HEK293 (cell line): ENCODE measurements around the gene GATA3.

ENCODE experiments used
- GLIS1 ChIP-seq: fragments of 450-650 bp; formaldehyde crosslinking; IDR thresholded peaks from 2 replicates; pipeline ENCODE4 v1.5.1; 2016; ENCODE audit warnings: missing biosample characterization, missing genetic modification characterization
- GLIS2 ChIP-seq: fragments of 450-650 bp; formaldehyde crosslinking; IDR thresholded peaks from 2 replicates; pipeline ENCODE4 v1.5.1; 2016; ENCODE audit warnings: missing biosample characterization, missing genetic modification characterization
- KLF16 ChIP-seq: fragments of 450-650 bp; formaldehyde crosslinking; IDR thresholded peaks from 2 replicates; pipeline ENCODE4 v1.5.1; 2017; ENCODE audit warnings: missing biosample characterization, missing genetic modification characterization
- KLF7 ChIP-seq: fragments of 450-650 bp; formaldehyde crosslinking; IDR thresholded peaks from 2 replicates; pipeline ENCODE4 v1.5.1; 2016; ENCODE audit warnings: missing biosample characterization, missing genetic modification characterization, borderline replicate concordance
- MYNN ChIP-seq: fragments of 450-650 bp; formaldehyde crosslinking; IDR thresholded peaks from 2 replicates; pipeline ENCODE4 v1.5.1; 2016; ENCODE audit warnings: missing biosample characterization, missing genetic modification characterization, borderline replicate concordance
- PRDM1 ChIP-seq: fragments of 450-650 bp; formaldehyde crosslinking; IDR thresholded peaks from 2 replicates; pipeline ENCODE4; 2016; ENCODE audit warnings: missing biosample characterization, missing genetic modification characterization
- SCRT2 ChIP-seq: fragments of 450-650 bp; formaldehyde crosslinking; IDR thresholded peaks from 2 replicates; pipeline ENCODE4 v1.5.1; 2016; ENCODE audit warnings: missing biosample characterization, missing genetic modification characterization
- SETDB1 ChIP-seq: IDR thresholded peaks from one replicate; pipeline ENCODE4 v1.6.1; 2017; ENCODE audit warnings: mild to moderate bottlenecking, low read length, moderate library complexity, mixed read lengths; ENCODE audit not compliant: insufficient read length
- ZBTB1 ChIP-seq: fragments of 450-650 bp; formaldehyde crosslinking; IDR thresholded peaks from 2 replicates; pipeline ENCODE4 v1.5.1; 2016; ENCODE audit warnings: missing biosample characterization, missing genetic modification characterization
- ZFHX2 ChIP-seq: fragments of 450-650 bp; formaldehyde crosslinking; conservative IDR thresholded peaks from 2 replicates; pipeline ENCODE4 v1.5.1; 2016; ENCODE audit warnings: missing biosample characterization, missing genetic modification characterization
- ZFP3 ChIP-seq: fragments of 450-650 bp; formaldehyde crosslinking; IDR thresholded peaks from 2 replicates; pipeline ENCODE4 v1.5.1; 2016; ENCODE audit warnings: low read depth, missing biosample characterization, missing genetic modification characterization
- ZNF114 ChIP-seq: fragments of 450-650 bp; formaldehyde crosslinking; IDR thresholded peaks from 2 replicates; pipeline ENCODE4 v1.5.0; 2017; ENCODE audit warnings: missing biosample characterization, missing genetic modification characterization
- ZNF266 ChIP-seq: fragments of 450-650 bp; formaldehyde crosslinking; IDR thresholded peaks from 2 replicates; pipeline ENCODE4 v1.5.1; 2016; ENCODE audit warnings: missing biosample characterization, missing genetic modification characterization, low read depth
- ZNF324 ChIP-seq: fragments of 450-650 bp; formaldehyde crosslinking; IDR thresholded peaks from 2 replicates; pipeline ENCODE4 v1.5.1; 2016; ENCODE audit warnings: missing biosample characterization, missing genetic modification characterization
- ZNF423 ChIP-seq: fragments of 450-650 bp; formaldehyde crosslinking; IDR thresholded peaks from 2 replicates; pipeline ENCODE4 v1.5.1; 2016; ENCODE audit warnings: missing biosample characterization, missing genetic modification characterization
- ZNF433 ChIP-seq: fragments of 450-650 bp; formaldehyde crosslinking; IDR thresholded peaks from 2 replicates; pipeline ENCODE4 v1.5.1; 2016; ENCODE audit warnings: missing biosample characterization, missing genetic modification characterization, low read depth
- ZNF549 ChIP-seq: fragments of 450-650 bp; IDR thresholded peaks from 2 replicates; pipeline ENCODE4 v1.5.1; 2018; ENCODE audit warnings: missing biosample characterization, missing genetic modification characterization, mild to moderate bottlenecking, inconsistent platforms, moderate library complexity
- ZNF571 ChIP-seq: fragments of 450-650 bp; formaldehyde crosslinking; IDR thresholded peaks from 2 replicates; pipeline ENCODE4 v1.5.0; 2017; ENCODE audit warnings: missing biosample characterization, missing genetic modification characterization
- ZNF776 ChIP-seq: fragments of 450-650 bp; formaldehyde crosslinking; IDR thresholded peaks from 2 replicates; pipeline ENCODE4 v1.5.0; 2017; ENCODE audit warnings: missing biosample characterization, missing genetic modification characterization, borderline replicate concordance
- TF ChIP-seq, protein P1 (sequence below): fragments of 450-650 bp; formaldehyde crosslinking; IDR thresholded peaks from 2 replicates; pipeline ENCODE4 v1.5.1; 2016; ENCODE audit warnings: missing biosample characterization, missing genetic modification characterization
- TF ChIP-seq, protein P2 (sequence below): fragments of 450-650 bp; formaldehyde crosslinking; optimal IDR thresholded peaks from 2 replicates; pipeline ENCODE3; 2016; ENCODE audit warnings: missing biosample characterization, mild to moderate bottlenecking, missing genetic modification characterization
- TF ChIP-seq, protein P3 (sequence below): fragments of 450-650 bp; formaldehyde crosslinking; IDR thresholded peaks from 2 replicates; pipeline ENCODE4 v1.5.1; 2016; ENCODE audit warnings: missing biosample characterization, missing genetic modification characterization
- TF ChIP-seq, protein P4 (sequence below): fragments of 450-650 bp; formaldehyde crosslinking; IDR thresholded peaks from 2 replicates; pipeline ENCODE4 v1.5.1; 2016; ENCODE audit warnings: missing biosample characterization, missing genetic modification characterization
- TF ChIP-seq, protein P5 (sequence below): fragments of 450-650 bp; formaldehyde crosslinking; IDR thresholded peaks from 2 replicates; pipeline ENCODE4 v1.5.1; 2016; ENCODE audit warnings: missing biosample characterization, missing genetic modification characterization
- TF ChIP-seq, protein P6 (sequence below): fragments of 450-650 bp; formaldehyde crosslinking; IDR thresholded peaks from 2 replicates; pipeline ENCODE4 v1.5.1; 2017; ENCODE audit warnings: missing biosample characterization, missing genetic modification characterization
- TF ChIP-seq, protein P7 (sequence below): fragments of 450-650 bp; formaldehyde crosslinking; IDR thresholded peaks from 2 replicates; pipeline ENCODE4 v1.5.0; 2017; ENCODE audit warnings: missing biosample characterization, missing genetic modification characterization, borderline replicate concordance
- TF ChIP-seq, protein P8 (sequence below): IDR thresholded peaks from 2 replicates; pipeline ENCODE4 v1.6.1; 2011; ENCODE audit warnings: mild to moderate bottlenecking, low read depth, low read length, borderline replicate concordance

GATA3 gene

DNA sequence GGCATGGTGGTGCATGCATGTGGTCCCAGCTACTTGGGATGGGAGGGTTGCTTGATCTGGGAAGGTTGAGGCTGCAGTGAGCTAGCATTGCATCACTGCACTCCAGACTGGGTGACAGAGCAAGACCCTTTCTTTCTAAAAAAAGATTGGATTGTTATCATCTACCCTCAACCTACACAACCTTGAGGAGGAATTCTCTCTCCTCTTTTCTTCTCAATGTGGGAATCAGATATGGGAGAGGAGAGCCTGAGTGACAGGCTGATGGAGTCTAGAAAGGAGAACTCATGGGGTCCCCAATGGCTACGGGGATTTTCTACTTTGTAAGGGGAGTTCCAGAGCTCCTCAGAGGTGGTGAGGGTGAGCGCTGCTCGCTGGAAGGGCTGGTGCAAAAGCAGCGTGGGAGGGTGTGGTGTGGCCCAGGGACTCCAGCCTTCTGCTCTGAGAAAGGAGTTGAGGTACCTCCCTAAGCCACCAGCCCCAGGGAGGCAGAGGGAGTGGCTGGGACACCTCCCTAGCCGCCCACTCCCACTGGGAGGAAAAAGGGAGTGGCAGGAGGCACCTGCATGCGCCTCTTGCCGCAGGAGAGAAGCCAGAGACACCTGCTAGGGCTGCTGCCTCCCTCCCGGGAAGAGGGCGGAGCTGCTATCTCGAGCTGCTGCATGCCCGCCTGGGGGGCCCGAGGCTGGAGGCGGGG lies 48.4 kb downstream of the GATA3 start (continued):
- TF ChIP-seq GLIS1 (peak; percentile 90), SCRT2 (tag by site-specific recombination) (no peak), GLIS2 (tag by site-specific recombination) (no peak), KLF7 (tag by site-specific recombination) (no peak), ZBTB1 (no peak), KLF16 (tag by site-specific recombination) (no peak), ZFP3 (no peak), ZNF266 (tag by site-specific recombination) (no peak), ZNF114 (no peak), ZNF571 (no peak), ZNF549 (tag by site-specific recombination) (no peak), ZNF776 (tag by site-specific recombination) (no peak), MYNN (tag by site-specific recombination) (no peak), ZFHX2 (tag by site-specific recombination) (peak; percentile 87), ZNF423 (tag by site-specific recombination) (no peak), SETDB1 (no peak), PRDM1 (tag by site-specific recombination) (no peak), ZNF324 (tag by site-specific recombination) (no peak), ZNF433 (tag by site-specific recombination) (no peak)
- TF ChIP-seq, protein P1, sequence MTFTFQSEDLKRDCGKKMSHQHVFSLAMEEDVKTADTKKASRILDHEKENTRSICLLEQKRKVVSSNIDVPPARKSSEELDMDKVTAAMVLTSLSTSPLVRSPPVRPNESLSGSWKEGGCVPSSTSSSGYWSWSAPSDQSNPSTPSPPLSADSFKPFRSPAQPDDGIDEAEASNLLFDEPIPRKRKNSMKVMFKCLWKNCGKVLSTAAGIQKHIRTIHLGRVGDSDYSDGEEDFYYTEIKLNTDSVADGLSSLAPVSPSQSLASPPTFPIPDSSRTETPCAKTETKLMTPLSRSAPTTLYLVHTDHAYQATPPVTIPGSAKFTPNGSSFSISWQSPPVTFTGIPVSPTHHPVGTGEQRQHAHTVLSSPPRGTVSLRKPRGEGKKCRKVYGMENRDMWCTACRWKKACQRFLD (tag by site-specific recombination) = no peak
- TF ChIP-seq, protein P2, sequence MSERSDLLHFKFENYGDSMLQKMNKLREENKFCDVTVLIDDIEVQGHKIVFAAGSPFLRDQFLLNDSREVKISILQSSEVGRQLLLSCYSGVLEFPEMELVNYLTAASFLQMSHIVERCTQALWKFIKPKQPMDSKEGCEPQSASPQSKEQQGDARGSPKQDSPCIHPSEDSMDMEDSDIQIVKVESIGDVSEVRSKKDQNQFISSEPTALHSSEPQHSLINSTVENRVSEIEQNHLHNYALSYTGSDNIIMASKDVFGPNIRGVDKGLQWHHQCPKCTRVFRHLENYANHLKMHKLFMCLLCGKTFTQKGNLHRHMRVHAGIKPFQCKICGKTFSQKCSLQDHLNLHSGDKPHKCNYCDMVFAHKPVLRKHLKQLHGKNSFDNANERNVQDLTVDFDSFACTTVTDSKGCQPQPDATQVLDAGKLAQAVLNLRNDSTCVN (tag by site-specific recombination) = no peak
- TF ChIP-seq, protein P3, sequence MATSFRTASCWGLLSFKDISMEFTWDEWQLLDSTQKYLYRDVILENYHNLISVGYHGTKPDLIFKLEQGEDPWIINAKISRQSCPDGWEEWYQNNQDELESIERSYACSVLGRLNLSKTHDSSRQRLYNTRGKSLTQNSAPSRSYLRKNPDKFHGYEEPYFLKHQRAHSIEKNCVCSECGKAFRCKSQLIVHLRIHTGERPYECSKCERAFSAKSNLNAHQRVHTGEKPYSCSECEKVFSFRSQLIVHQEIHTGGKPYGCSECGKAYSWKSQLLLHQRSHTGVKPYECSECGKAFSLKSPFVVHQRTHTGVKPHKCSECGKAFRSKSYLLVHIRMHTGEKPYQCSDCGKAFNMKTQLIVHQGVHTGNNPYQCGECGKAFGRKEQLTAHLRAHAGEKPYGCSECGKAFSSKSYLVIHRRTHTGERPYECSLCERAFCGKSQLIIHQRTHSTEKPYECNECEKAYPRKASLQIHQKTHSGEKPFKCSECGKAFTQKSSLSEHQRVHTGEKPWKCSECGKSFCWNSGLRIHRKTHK (tag by site-specific recombination) = no peak
- TF ChIP-seq, protein P4, sequence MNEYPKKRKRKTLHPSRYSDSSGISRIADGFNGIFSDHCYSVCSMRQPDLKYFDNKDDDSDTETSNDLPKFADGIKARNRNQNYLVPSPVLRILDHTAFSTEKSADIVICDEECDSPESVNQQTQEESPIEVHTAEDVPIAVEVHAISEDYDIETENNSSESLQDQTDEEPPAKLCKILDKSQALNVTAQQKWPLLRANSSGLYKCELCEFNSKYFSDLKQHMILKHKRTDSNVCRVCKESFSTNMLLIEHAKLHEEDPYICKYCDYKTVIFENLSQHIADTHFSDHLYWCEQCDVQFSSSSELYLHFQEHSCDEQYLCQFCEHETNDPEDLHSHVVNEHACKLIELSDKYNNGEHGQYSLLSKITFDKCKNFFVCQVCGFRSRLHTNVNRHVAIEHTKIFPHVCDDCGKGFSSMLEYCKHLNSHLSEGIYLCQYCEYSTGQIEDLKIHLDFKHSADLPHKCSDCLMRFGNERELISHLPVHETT (tag by site-specific recombination) = no peak
- TF ChIP-seq, protein P5, sequence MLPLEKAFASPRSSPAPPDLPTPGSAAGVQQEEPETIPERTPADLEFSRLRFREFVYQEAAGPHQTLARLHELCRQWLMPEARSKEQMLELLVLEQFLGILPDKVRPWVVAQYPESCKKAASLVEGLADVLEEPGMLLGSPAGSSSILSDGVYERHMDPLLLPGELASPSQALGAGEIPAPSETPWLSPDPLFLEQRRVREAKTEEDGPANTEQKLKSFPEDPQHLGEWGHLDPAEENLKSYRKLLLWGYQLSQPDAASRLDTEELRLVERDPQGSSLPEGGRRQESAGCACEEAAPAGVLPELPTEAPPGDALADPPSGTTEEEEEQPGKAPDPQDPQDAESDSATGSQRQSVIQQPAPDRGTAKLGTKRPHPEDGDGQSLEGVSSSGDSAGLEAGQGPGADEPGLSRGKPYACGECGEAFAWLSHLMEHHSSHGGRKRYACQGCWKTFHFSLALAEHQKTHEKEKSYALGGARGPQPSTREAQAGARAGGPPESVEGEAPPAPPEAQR (tag by site-specific recombination) = no peak
- TF ChIP-seq, protein P6, sequence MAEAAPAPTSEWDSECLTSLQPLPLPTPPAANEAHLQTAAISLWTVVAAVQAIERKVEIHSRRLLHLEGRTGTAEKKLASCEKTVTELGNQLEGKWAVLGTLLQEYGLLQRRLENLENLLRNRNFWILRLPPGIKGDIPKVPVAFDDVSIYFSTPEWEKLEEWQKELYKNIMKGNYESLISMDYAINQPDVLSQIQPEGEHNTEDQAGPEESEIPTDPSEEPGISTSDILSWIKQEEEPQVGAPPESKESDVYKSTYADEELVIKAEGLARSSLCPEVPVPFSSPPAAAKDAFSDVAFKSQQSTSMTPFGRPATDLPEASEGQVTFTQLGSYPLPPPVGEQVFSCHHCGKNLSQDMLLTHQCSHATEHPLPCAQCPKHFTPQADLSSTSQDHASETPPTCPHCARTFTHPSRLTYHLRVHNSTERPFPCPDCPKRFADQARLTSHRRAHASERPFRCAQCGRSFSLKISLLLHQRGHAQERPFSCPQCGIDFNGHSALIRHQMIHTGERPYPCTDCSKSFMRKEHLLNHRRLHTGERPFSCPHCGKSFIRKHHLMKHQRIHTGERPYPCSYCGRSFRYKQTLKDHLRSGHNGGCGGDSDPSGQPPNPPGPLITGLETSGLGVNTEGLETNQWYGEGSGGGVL (tag by site-specific recombination) = no peak
- TF ChIP-seq, protein P7, sequence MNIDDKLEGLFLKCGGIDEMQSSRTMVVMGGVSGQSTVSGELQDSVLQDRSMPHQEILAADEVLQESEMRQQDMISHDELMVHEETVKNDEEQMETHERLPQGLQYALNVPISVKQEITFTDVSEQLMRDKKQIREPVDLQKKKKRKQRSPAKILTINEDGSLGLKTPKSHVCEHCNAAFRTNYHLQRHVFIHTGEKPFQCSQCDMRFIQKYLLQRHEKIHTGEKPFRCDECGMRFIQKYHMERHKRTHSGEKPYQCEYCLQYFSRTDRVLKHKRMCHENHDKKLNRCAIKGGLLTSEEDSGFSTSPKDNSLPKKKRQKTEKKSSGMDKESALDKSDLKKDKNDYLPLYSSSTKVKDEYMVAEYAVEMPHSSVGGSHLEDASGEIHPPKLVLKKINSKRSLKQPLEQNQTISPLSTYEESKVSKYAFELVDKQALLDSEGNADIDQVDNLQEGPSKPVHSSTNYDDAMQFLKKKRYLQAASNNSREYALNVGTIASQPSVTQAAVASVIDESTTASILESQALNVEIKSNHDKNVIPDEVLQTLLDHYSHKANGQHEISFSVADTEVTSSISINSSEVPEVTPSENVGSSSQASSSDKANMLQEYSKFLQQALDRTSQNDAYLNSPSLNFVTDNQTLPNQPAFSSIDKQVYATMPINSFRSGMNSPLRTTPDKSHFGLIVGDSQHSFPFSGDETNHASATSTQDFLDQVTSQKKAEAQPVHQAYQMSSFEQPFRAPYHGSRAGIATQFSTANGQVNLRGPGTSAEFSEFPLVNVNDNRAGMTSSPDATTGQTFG = no peak
- TF ChIP-seq, protein P8, sequence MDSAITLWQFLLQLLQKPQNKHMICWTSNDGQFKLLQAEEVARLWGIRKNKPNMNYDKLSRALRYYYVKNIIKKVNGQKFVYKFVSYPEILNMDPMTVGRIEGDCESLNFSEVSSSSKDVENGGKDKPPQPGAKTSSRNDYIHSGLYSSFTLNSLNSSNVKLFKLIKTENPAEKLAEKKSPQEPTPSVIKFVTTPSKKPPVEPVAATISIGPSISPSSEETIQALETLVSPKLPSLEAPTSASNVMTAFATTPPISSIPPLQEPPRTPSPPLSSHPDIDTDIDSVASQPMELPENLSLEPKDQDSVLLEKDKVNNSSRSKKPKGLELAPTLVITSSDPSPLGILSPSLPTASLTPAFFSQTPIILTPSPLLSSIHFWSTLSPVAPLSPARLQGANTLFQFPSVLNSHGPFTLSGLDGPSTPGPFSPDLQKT = no peak
